ENCODE results near the gene DCST2. TPM values are rescaled to one million over a fixed set of nuclear protein-coding genes. Genes with fewer than 3 reads are reported as not detected.

Gene DCST2
- total and polyA plus RNA-seq, 9 of the 15 experiments (the other 6 are each of a cell fraction or from before 2014, with no cell fraction given) = 0.09 to 0.49 (median 0.11) TPM; not detected in 3

GRCh38 chr1:154974102-154974807, 59.3 kb downstream of the DCST2 start, which contains the start of gene CKS1B (continued):
- TF ChIP-seq TFE3 (CRISPR knock-in tag; IDR thresholded peaks at IDR 0.05) (no peak), SIRT6 (IDR thresholded peaks at IDR 0.05; ENCODE audit: low read depth, low read length) (no peak), CTCF (IDR thresholded peaks at IDR 0.05 in 2 of 3, conservative IDR thresholded peaks at IDR 0.05 in 1 of 3; ENCODE audit: insufficient read depth in 2 of 3, low read depth in 1 of 3, low read length in 3 of 3) (no peak), NCOA6 (IDR thresholded peaks at IDR 0.05) (no peak), NELFE (IDR thresholded peaks at IDR 0.05; ENCODE audit: insufficient read depth, insufficient read length) (no peak), ZNF165 (CRISPR knock-in tag; IDR thresholded peaks at IDR 0.05; ENCODE audit: borderline replicate concordance) (no peak), ZNF175 (CRISPR knock-in tag; IDR thresholded peaks at IDR 0.05; ENCODE audit: low read depth) (no peak), ZBTB26 (CRISPR knock-in tag; IDR thresholded peaks at IDR 0.05) (peak; percentile 76; the same call in 1 of the 2 replicates), SP2 (IDR thresholded peaks at IDR 0.05; ENCODE audit: extremely low read depth, low read depth, low read length, poor library complexity, severe bottlenecking) (peak; percentile 64), CLOCK (CRISPR knock-in tag; IDR thresholded peaks at IDR 0.05; ENCODE audit: borderline replicate concordance) (no peak), NFIC (IDR thresholded peaks at IDR 0.05) (no peak), PHB (CRISPR knock-in tag; IDR thresholded peaks at IDR 0.05) (no peak), FOXJ3 (CRISPR knock-in tag; IDR thresholded peaks at IDR 0.05) (no peak), ZNF280B (CRISPR knock-in tag; IDR thresholded peaks at IDR 0.05) (no peak), ZNF232 (CRISPR knock-in tag; IDR thresholded peaks at IDR 0.05) (no peak), BRF1 (IDR thresholded peaks at IDR 0.05; ENCODE audit: borderline replicate concordance, extremely low read depth, insufficient read length) (no peak), CREB1 (IDR thresholded peaks at IDR 0.05) (peak; percentile 56; the same call in 1 of the 2 replicates), CREB1 (CRISPR knock-in tag; IDR thresholded peaks at IDR 0.05) (peak; percentile 72), PHF20 (IDR thresholded peaks at IDR 0.05; ENCODE audit: partially characterized antibody) (peak; percentile 73)

Measured in K562 (cell line).